ENCODE results near the gene CHST3.

DNA sequence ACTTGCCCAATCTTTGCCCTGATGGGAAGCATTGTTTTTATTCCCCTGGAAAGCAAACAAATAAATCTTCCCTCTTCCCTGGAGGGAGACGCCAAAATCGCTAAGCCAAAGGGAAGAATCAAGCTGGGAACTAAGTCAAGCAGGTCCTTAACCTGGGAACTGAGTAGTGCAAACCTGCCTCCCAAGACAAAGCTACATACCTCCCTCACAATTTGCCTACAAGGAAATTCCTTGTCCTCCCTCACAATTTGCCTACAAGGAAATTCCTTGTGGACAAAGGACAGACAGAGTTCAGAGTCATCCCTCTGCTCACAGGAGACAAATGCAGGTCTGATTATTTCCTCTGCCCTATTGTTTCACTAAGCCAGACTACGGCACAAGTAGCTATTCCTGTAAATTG lies 73.6 kb downstream of the CHST3 start:
- no peak for TF ChIP-seq POLR2A (IDR thresholded peaks at IDR 0.05; ENCODE audit: low read depth)
- TF ChIP-seq, protein P1, sequence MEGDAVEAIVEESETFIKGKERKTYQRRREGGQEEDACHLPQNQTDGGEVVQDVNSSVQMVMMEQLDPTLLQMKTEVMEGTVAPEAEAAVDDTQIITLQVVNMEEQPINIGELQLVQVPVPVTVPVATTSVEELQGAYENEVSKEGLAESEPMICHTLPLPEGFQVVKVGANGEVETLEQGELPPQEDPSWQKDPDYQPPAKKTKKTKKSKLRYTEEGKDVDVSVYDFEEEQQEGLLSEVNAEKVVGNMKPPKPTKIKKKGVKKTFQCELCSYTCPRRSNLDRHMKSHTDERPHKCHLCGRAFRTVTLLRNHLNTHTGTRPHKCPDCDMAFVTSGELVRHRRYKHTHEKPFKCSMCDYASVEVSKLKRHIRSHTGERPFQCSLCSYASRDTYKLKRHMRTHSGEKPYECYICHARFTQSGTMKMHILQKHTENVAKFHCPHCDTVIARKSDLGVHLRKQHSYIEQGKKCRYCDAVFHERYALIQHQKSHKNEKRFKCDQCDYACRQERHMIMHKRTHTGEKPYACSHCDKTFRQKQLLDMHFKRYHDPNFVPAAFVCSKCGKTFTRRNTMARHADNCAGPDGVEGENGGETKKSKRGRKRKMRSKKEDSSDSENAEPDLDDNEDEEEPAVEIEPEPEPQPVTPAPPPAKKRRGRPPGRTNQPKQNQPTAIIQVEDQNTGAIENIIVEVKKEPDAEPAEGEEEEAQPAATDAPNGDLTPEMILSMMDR (IDR thresholded peaks at IDR 0.05) = no peak
- TF ChIP-seq EP300 (IDR thresholded peaks at IDR 0.05) = no peak
- no peak for TF ChIP-seq POLR2AphosphoS5 (IDR thresholded peaks at IDR 0.05)
